Measurements from ENCODE around the gene ZNF285.
A peak's percentile ranks its signal among the peaks of the same experiment; 100 is the strongest.
"Not testable (repeated sequence)": the region's sequence is repeated elsewhere in the genome, so short reads cannot be mapped to it uniquely, and the experiment has no call there.

Gene ZNF285

DNA sequence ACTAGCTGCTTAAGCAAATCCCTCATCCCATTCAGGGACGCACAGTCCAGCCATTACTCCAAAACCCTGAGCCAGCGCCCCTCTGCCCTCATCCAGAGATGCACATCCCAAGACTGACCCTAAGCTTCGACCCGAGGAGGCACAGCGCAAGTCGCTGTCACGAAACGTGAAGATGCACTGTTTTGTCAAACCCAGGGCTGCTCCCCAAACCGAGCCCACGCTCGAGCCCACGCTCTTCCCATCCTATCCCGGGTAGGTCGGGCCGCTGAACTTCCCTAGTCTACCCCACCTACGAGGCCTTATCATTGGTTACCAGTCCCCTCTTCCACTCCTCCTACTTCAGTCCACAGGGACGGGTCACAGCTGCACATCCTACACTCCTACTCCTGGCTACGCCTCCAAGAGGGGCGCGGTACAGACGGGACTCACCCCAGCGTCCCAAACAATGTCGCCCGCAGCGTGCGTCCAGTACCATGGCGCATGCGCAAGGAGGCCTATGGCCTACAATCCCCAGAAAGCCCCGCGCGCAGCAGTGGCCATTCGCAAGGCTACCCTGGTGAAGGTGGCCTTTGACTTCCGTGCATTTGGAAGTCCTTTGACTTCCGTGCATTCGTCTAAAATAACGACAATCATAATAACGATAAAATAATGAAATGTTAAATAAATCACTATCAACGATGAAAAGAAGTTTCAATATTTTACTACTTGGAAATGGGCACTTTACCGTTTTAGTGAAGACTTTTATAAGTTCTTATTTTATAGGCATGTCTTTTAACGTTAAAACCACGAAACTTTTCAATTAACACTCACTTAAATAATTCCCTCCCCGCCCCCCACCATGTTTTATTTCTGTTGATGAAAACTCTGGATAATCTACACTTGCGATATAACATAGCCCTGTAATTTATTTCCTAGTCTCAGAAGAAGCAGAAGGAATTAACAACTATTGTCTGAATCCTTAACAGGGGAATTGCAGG is at the start of gene ZNF285:
Gene ZNF285 (minus strand): TSS at position 470 of the 977 bp plus-strand sequence. CDS start 4,395 bp downstream, outside the sequence.
- FAIRE-seq = no peak

DNA sequence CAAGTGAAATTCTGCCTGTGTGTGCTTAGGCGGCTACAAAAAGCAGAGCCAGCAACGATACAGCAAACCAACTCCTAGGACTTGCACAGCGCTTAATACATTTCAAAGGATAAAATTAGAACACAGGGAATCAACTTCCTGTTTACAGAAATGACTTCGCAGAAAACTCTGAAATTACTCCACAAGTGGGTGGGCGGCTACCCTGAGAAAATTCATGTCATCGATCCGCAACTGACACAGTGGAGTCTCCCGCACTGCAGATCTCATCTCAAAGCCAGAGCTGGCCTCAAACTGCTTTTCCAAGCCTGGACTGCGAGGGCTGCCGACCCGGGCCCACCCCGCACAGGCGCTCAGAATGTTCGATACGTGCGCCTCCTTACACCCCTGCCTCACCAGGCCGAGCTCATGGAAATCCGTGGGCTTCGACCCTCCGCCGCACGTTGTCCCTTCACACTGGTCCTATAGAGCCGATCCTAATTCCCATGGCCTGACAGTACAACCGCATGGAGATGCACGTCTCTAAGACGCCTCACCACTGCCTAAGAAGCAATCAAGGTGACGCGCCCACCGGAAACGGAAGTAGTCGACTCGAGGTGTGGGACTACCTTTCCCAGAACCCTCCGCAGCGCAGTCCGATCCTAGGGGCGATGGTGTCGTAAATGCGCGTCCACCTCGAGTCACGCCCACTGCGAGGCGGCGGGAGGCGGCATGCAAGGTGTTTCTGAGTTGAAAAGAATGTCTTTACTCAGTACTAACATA is 46.7 kb upstream of the ZNF285 start, which contains the start of gene ZNF229:
Gene ZNF229 (minus strand): TSS at position 557 of the 759 bp plus-strand sequence. CDS start 5,625 bp downstream, outside the sequence.
- no peak for FAIRE-seq

DNA sequence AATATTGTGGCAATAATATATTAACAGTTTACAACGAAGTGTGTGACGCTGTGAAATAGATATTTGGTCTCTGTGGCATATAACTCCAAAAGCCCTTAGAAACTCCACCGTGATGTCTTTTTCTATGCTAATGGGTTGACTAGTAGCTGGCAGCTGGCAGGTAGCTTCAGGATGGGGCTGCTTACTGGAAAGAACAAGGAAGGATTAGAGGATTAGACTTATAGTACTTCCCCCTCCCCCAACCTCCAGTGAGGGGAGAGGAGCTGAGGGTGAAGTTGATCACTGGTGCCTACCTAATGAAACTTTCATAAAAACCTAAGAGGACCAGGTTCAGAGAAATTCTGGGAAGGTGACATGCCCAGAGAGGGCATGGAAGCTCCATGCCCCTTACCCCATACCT is 37.0 kb upstream of the ZNF285 start:
- FAIRE-seq = no peak

DNA sequence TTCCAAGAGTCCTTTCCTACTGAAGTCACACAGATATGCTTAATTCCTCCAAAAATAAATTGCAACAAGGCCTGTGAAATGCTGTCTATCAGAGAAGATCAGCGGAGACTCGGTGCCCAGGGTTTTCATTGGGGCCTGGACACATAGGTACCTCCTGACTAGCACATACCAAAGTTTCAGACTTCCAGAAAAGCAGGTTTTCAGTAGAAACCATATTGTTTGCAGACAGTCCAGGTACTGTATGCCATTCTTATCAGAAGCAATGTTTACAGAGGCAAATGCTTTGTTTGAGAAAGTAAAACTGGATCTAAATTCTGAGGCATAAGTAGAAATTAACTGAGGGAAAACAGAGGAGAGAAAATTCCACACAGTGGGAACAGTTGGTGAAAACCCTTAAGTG is 34.0 kb upstream of the ZNF285 start:
- no peak for FAIRE-seq

DNA sequence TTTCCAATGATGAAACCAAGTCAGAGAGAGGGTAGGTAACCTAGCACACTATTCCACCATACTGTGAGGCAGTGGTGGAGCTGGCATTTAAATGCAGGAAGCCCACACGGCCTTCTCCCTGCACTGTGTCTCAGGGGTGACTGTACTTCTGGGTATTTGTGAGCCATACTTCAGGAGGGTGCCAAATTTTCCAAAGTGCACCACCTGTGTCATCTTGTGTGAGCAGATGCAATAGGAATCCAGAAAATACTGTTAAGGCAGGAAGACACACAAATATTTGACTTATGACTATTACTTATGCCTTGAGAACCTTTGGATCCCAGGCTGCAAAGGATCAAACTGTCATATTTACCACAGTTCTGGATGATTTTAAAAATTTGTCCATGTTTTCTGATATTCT is 29.5 kb upstream of the ZNF285 start:
- no peak for FAIRE-seq

DNA sequence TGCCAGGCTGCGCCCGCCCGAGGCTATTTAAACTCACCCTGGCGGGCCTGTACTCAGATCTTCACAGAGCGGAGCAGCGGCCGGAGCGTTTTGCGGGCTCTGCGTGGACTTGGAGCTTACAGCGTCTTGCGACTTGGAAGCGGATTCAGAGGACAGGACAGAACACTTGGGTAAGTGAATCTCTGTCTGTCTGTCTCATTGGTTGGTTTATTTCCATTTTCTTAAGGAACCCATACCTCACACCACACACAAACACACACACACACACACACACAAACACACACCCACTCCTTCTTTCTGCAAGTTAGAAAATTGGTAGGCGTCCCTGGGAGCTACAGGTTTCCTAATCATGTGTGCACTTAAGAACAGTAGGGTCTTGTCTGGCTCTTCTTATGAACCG is 14.1 kb upstream of the ZNF285 start:
- FAIRE-seq = not testable (repeated sequence)

DNA sequence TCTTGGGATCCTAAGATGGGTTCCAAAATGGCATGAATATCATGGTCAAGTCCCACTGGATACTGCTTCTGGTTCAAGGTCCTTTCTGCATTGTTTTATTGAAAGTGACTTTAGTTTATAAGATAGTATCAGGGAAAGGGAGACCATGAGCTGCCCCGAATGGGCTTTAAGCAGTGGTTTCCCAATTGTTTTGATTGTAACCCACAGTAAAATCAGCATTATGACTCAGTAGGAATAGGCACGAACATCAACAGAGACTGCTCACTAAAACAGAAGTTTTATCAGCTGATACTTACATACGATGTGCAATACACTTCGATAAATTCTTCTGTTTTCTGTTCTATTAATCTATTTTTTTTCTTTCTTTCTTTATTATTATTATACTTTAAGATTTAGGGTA is 12.1 kb downstream of the ZNF285 start:
- not testable (repeated sequence) for FAIRE-seq

DNA sequence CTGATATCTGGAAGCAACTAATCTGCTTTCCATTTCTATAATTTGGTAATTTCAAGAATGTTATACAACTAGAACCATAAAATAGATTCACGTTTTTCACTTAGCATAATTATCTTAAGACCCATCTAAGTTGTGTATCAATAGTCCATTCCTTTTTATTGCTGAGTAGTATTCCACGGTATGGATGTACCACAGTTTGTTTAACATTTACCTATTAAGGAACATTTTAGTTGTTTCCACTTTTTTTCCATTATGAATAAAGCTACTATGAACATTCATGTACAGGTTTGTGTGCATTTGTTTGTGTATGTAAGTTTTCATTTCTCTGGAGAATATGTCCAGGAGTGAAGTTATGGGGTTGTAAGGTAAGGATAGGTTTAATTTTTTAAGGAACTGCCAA is 26.6 kb downstream of the ZNF285 start:
- FAIRE-seq = no peak

DNA sequence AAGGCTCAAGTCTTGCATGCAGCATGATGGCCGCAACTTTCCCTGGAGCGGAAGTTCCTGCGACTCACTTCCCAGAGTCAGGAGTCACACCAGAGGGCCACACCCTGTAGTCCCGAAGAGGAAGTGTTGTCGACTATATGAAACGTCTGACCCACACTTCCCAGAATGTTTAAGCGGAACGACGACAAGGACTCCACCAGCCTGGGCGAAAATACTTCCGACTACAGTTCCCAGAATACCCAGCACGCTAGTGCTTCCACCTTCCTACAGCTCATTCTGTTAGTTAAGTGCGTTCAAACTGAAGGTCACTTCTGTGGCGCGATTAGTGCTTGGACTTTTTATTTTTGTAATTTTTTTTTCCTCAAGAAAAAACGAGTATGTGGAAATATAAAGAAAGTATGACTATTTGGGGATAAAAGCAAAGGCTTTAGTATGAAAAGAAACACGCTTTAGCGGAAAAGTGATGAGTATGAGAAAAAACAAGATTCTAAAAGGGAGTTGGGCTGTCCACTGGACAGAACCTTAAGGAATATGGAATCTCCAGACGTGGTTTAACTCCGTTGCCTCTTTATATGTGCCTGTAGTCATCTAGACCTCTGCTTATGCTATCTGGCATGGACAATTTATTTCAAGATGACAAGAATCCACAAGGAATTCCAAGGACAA is 29.5 kb downstream of the ZNF285 start:
- FAIRE-seq = no peak

DNA sequence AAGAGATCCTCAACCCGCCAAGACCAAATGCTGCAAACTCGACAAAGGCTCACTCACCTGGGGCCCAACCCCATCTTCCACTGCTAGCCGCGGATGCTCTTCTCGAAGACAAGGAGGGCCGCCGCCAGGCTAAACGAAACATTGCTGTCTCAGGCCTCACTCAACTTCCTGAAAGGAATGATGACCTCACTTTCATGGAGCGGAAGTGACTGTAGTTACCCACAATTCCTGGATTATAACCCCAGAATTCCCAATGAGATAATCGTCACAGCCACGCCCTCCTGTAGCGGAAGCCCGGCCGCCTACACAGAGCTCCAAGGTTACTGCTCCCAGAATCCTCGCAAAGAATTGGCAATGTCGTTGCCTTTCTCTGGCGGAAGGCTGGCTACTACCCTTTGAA is 34.4 kb downstream of the ZNF285 start:
- FAIRE-seq = no peak

DNA sequence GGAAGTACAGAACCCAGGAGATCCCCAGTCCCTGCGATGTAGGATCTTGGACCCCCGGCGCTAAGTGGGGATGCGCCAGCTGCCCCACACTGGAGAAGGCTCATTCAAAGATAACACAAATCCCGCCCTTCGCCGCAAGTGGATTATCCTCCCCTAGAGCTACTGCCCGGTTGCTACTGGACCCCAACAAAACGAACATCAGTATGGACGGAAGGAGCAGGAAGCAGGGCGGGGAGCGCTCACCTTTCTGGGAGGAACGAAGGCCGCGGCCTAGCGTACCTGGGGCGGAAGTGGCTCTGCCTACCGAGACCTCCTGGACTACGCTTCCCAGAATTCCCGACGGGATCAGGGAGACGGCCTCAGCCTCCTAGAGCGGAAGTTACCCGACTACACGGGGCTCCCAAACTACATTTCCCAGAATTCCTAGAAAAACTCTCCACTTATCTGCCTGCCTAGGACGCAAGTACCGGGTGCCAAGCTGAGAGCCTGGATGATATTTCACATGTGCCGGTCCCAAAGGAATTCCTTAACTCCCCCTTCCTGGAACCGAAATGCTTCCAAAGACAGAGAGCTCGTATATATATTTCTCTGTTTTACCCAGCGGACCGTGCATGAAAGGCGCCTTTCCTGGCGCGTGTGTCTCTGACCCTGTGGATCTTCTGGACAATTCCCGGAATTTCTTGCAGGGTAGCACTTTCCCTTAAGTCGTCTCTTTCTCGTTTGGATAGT is 44.9 kb downstream of the ZNF285 start, which contains the start of gene ZNF112:
Gene ZNF112 (minus strand): TSS at position 298 of the 729 bp plus-strand sequence. CDS start 16,141 bp downstream, outside the sequence.
- FAIRE-seq = peak; percentile 98

DNA sequence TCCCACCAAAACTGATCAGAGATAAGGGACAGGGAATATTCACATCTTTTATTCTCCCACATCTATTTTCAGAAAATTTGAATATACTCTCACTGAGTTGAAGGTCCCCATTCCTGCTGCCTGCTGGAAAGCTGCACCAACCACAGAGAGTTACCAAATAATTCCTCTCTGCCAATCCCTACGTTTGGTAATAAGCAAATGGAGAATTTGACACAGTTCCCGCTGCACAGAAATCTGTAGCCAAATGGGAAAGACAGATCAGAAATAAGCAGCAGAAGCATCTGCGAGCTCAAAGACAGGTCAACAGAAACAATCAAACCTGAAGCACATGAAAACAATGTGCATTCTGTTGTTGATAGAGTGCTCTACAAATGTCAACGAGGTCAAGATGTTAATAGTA is 54.9 kb downstream of the ZNF285 start:
- no peak for FAIRE-seq

DNA sequence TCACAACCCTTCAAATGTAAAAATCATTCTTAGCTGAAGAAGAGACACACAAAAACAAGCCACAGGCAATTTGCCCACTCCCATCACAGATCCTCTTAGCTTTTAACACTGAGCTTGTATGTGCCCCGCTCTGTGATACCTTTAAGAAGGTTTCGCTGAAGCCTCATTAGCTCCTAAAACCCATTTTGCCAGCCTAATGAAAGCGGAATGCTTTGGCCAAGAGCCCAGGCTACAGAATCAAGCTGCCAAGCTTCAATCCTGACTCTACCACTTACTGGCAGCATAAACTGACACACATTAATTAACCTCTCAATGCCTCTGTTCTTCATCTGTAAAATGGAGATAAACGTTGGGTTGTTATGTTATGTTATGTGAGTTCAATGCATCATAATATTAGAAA is 55.4 kb downstream of the ZNF285 start:
- no peak for FAIRE-seq

DNA sequence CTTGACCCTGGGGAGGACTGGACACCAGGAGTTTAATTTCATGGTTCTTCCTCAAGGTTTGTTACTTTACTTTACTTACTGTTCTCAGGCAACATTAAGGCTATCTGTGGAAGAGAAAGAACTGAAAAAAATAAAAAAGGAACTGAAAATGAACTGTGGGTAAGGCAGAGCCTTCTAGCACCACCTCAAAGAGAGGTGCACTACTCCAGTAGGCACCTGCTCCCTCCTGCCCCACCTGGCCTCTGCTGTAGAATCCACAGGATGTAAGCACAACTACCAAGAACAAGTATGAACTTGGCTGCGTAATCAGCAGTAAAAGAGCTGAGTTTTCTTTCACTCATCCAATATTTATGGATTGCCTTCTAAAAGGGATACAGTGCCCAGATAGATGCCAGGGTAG is 57.2 kb downstream of the ZNF285 start:
- FAIRE-seq = no peak

DNA sequence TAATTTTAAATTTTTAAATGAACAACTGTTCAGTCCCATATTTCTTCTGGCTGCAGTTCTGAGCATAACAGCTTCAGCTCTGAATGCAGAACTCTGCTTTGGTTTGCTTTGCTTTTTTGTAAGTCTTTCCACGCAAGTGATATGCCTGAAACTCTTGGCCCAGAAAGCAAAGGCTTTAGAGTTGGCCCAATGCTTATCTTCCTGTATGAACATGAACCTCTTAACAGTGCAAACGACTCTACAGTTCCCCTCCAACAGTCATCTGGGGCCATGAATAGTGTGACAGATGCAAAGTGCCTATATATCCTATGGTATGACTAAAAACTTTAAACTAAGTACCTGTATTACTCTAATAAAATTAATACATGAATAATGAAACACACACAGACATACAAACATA is 59.6 kb downstream of the ZNF285 start:
- no peak for FAIRE-seq

DNA sequence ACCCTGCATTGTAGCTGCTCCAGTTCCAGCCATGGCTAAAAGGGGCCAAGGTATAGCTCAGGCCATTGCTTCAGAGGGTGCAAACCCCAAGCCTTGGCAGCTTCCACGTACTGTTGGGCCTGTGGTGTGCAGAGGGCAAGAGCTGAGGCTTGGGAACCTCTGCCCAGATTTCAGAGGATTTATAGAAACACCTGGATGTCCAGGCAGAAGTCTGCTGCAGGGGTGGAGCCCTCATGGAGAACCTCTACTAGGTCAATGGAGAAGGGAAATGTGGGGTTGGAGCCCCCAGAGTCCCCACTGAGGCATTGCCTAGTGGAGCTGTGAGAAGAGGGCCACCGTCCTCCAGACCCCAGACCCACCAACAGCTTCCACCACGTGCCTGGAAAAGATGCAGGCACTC is 66.8 kb downstream of the ZNF285 start:
- FAIRE-seq = not testable (repeated sequence)

Data from G401.6 (cell line).